Stomach (tissue), 9 donors: ENCODE results near the gene TUT1. TPM values are rescaled to one million over a fixed set of nuclear protein-coding genes. Genes with fewer than 3 reads are reported as not detected.
"Not testable (repeated sequence)": the region's sequence is repeated elsewhere in the genome, so short reads cannot be mapped to it uniquely, and the experiment has no call there.

ENCODE experiments used
- DNase-seq, 2 donors: peaks; one replicate each; pipeline versions ENCODE4 v3.0.0 to v3.0.0-alpha.2; 2013 to 2019
- H3K27ac ChIP-seq, 5 donors: fragments of 200-600 bp in 4 of 5; sonication (generic) in 4 of 5; one replicate each; pipeline ENCODE4 v1.5.1; 2013 to 2019; ENCODE audit warnings: mild to moderate bottlenecking in 1 of 5, moderate library complexity in 1 of 5
- H3K27me3 ChIP-seq, 3 donors: fragments of 200-600 bp; sonication (generic); one replicate each; pipeline ENCODE4 v1.5.1; 2017 to 2019; ENCODE audit warnings: mixed run types in 1 of 3
- H3K36me3 ChIP-seq, 4 donors: fragments of 200-600 bp; sonication (generic); 1 replicate in 3 of 4; 2 replicates in 1 of 4; pipeline ENCODE4 v1.5.1; 2016 to 2019
- H3K4me1 ChIP-seq, 4 donors: fragments of 200-600 bp; sonication (generic); one replicate each; pipeline ENCODE4 v1.5.1; 2016 to 2019
- H3K4me3 ChIP-seq, 4 donors: fragments of 200-600 bp; sonication (generic) in 3 of 4; one replicate each; pipeline ENCODE4 v1.5.1; 2016 to 2019; ENCODE audit warnings: mild to moderate bottlenecking in 1 of 4
- H3K9me3 ChIP-seq, 4 donors: fragments of 200-600 bp; sonication (generic); one replicate each; pipeline ENCODE4 v1.5.1; 2016 to 2019
- CTCF ChIP-seq, 7 experiments: fragments of 450-650 bp in 4 of 7; fragments of 200-600 bp in 3 of 7; sonication (generic) in 3 of 7; IDR thresholded peaks; one replicate each; pipeline ENCODE4 v1.5.1; 2016 to 2019; ENCODE audit warnings: antibody characterized with exemption in 7 of 7, control low read depth in 2 of 7, mild to moderate bottlenecking in 1 of 7
- EP300 ChIP-seq: sonication (generic); formaldehyde crosslinking; IDR thresholded peaks from one replicate; pipeline ENCODE4 v1.6.1; 2017; ENCODE audit warnings: antibody characterized with exemption
- POLR2A ChIP-seq, 4 donors: fragments of 450-650 bp; IDR thresholded peaks; one replicate each; pipeline ENCODE4 v1.6.1; 2016; ENCODE audit warnings: antibody characterized with exemption in 4 of 4, control low read depth in 2 of 4, mild to moderate bottlenecking in 1 of 4, moderate library complexity in 1 of 4
- POLR2AphosphoS5 ChIP-seq, 3 donors: sonication (generic); formaldehyde crosslinking; IDR thresholded peaks; one replicate each; pipeline ENCODE4 v1.6.1; 2016; ENCODE audit warnings: antibody characterized with exemption in 3 of 3
- WGBS, 5 donors: extraction: QIAGEN DNeasy Blood & Tissue Kit in 3 of 5; methylation state at CpG; one replicate each; pipeline versions ENCODE4 v1.1.5 to v1.1.7; 2013 to 2018; 5-methylcytosine and 5-hydroxymethylcytosine counted together
- intact Hi-C: fragments of 100-400 bp; cut with DNase I; formaldehyde crosslinking; loops from one replicate; pipeline ENCODE4 v1.15.1; 2023; ENCODE audit warnings: low total_unique reads
- polyA plus RNA-seq, 3 donors: library from polyadenylated mRNA; stranded (reverse); fragments of 200-250 nt; gene quantifications; one replicate each; pipeline ENCODE4 v1.2.3, GENCODE V29; 2013
- total RNA-seq, 5 donors: library from RNA; depleted of rRNA; stranded (reverse); fragments of >200 nt; gene quantifications; one replicate each; pipeline versions ENCODE4 v1.1.0 to v1.2.3, GENCODE V29; 2014 to 2016
- donor health status: healthy with polysubstance abuse.
- donor health status: Bipolar disorder and iron deficiency.
- donor health status: healthy.

The TUT1 gene
- total and polyA plus RNA-seq, 8 donors, result 6.1 to 36.2 (median 14.8) TPM

GRCh38 chr11:62560566-62561103, 30.7 kb downstream of the TUT1 start:
- Histone ChIP-seq H3K27me3 (no peaks in the 10 kb centered on the region), H3K27ac (peak overlapping the region; percentile 63 to 97 (median 95)), H3K4me3 (peak overlapping the region in 1 of 4 donors; percentile 9), H3K4me1 (peaks cover 42 to 87% (median 58%) of the 10 kb centered on the region in 4 donors), H3K36me3 (peaks cover 49 to 67% (median 64%) of the 10 kb centered on the region in 4 donors), H3K9me3 (no peaks in the 10 kb centered on the region)
- intact Hi-C loops, result no loop called here
- DNase-seq, result peak; percentile 91 to 95
- 14 to 30% (median 20%) methylated on average over 2 of the region's 2 CpGs for WGBS, 5 donors
- TF ChIP-seq POLR2AphosphoS5 (IDR thresholded peaks at IDR 0.05) (peak; percentile 26 to 84 (median 52)), CTCF (IDR thresholded peaks at IDR 0.05) (peak in 5 of 7 experiments; percentile 71 to 90 (median 79)), EP300 (no peak), POLR2A (IDR thresholded peaks at IDR 0.05) (no peak)

GRCh38 chr11:62559626-62560025, 31.7 kb downstream of the TUT1 start:
- H3K27me3 ChIP-seq, H3K9me3 ChIP-seq, DNase-seq, intact Hi-C loops: not testable (repeated sequence)
- peak overlapping the region in 1 of 4 donors; percentile 9 for H3K4me3 ChIP-seq
- H3K4me1 ChIP-seq, result peaks cover 48 to 87% (median 60%) of the 10 kb centered on the region in 4 donors
- WGBS, 5 donors, result 75 to 84% (median 80%) methylated on average over 5 of the region's 5 CpGs
- H3K36me3 ChIP-seq, result peaks cover 40 to 57% (median 54%) of the 10 kb centered on the region in 4 donors
- peak overlapping the region; percentile 6 to 97 (median 95) for H3K27ac ChIP-seq

- Histone ChIP-seq H3K4me1 (peaks cover 52 to 89% (median 64%) of the 10 kb centered on the region in 4 donors), H3K27me3 (no peaks in the 10 kb centered on the region), H3K4me3 (no peak overlapping the region), H3K9me3 (no peaks in the 10 kb centered on the region), H3K36me3 (peaks cover 40 to 54% (median 51%) of the 10 kb centered on the region in 4 donors), H3K27ac (peak overlapping the region; percentile 6 to 97 (median 95))
- 85 to 89% (median 88%) methylated on average over 8 of the region's 8 CpGs for WGBS, 5 donors
- DNase-seq, result no peak
- no peak for TF ChIP-seq EP300
- no peak for TF ChIP-seq POLR2A (IDR thresholded peaks at IDR 0.05)
- TF ChIP-seq CTCF (IDR thresholded peaks at IDR 0.05), result no peak
- no peak for TF ChIP-seq POLR2AphosphoS5 (IDR thresholded peaks at IDR 0.05)
- intact Hi-C loops, result no loop called here
Observed at GRCh38 chr11:62559204-62559603, 32.1 kb downstream of the TUT1 start.

- intact Hi-C loops, result no loop called here
- Histone ChIP-seq H3K27ac (peak overlapping the region; percentile 23 to 97 (median 95)), H3K9me3 (no peaks in the 10 kb centered on the region), H3K36me3 (peaks cover 35 to 49% (median 46%) of the 10 kb centered on the region in 4 donors), H3K4me1 (peaks cover 58 to 94% (median 70%) of the 10 kb centered on the region in 4 donors), H3K27me3 (no peaks in the 10 kb centered on the region), H3K4me3 (no peak overlapping the region)
- DNase-seq, result no peak
- 79 to 89% (median 83%) methylated on average over 7 to 9 of the region's 9 CpGs for WGBS, 5 donors
- TF ChIP-seq EP300 (no peak), POLR2A (IDR thresholded peaks at IDR 0.05) (no peak), CTCF (IDR thresholded peaks at IDR 0.05) (no peak), POLR2AphosphoS5 (IDR thresholded peaks at IDR 0.05) (no peak)
Observed at GRCh38 chr11:62558669-62559068, 32.7 kb downstream of the TUT1 start.
